Activated CD8-positive, alpha-beta T cell treated with anti-CD3 and anti-CD28 coated beads for 36 hours (primary cell): ENCODE data around the gene ACTN4. TPM values are rescaled to one million over a fixed set of nuclear protein-coding genes. Genes with fewer than 3 reads are reported as not detected.
A peak's percentile ranks its signal among the peaks of the same experiment; 100 is the strongest.

Source experiments
- ATAC-seq: fragments of 200-7000 bp; cut with Tn5 transposase; one replicate; pipeline ENCODE4 v1.10.0; 2021; ENCODE audit warnings: mild to moderate bottlenecking, moderate library complexity
- CTCF ChIA-PET: fragments of 350-600 bp; sonication (Branson Sonifier 250); formaldehyde crosslinking; loops from one replicate; lab custom pipeline; 2021; ENCODE audit warnings: antibody characterized with exemption; lab: Charles Lee
- POLR2A ChIA-PET: fragments of 350-600 bp; sonication (Branson Sonifier 250); formaldehyde crosslinking; loops from one replicate; lab custom pipeline; 2021; ENCODE audit warnings: antibody characterized with exemption; lab: Charles Lee
- DNase-seq: peaks from one replicate; pipeline ENCODE4 v3.0.0-alpha.2; 2020
- H3K27ac Mint-ChIP-seq: one replicate; pipeline ENCODE4 v1.8.0; 2021; ENCODE audit warnings: mild to moderate bottlenecking, mixed read lengths
- H3K27me3 Mint-ChIP-seq: one replicate; pipeline ENCODE4 v1.8.0; 2021; ENCODE audit warnings: mixed read lengths
- H3K36me3 Mint-ChIP-seq: one replicate; pipeline ENCODE4 v1.8.0; 2021; ENCODE audit warnings: low read depth, mixed read lengths
- H3K4me1 Mint-ChIP-seq: one replicate; pipeline ENCODE4 v1.8.0; 2021; ENCODE audit warnings: low read depth, mixed read lengths
- H3K4me3 Mint-ChIP-seq: one replicate; pipeline ENCODE4 v1.8.0; 2021; ENCODE audit warnings: mild to moderate bottlenecking, moderate library complexity, mixed read lengths
- H3K9me3 Mint-ChIP-seq: one replicate; pipeline ENCODE4 v1.8.0; 2021; ENCODE audit warnings: mixed read lengths
- intact Hi-C: fragments of 100-400 bp; cut with micrococcal nuclease; formaldehyde crosslinking; loops from one replicate; pipeline ENCODE4 v1.10.0; 2022
- total RNA-seq, 2 experiments: library from RNA; stranded (reverse); gene quantifications; one replicate each; pipeline ENCODE4 v1.2.3, GENCODE V29; 2021
- TF ChIP-seq, protein P1 (sequence below): fragments of 200-600 bp; IDR thresholded peaks from one replicate; pipeline ENCODE4 v1.8.0; 2022; ENCODE audit warnings: antibody characterized with exemption, mild to moderate bottlenecking

The ACTN4 gene
- total RNA-seq, 2 experiments from 2014 or later: 183 to 189 TPM

DNA sequence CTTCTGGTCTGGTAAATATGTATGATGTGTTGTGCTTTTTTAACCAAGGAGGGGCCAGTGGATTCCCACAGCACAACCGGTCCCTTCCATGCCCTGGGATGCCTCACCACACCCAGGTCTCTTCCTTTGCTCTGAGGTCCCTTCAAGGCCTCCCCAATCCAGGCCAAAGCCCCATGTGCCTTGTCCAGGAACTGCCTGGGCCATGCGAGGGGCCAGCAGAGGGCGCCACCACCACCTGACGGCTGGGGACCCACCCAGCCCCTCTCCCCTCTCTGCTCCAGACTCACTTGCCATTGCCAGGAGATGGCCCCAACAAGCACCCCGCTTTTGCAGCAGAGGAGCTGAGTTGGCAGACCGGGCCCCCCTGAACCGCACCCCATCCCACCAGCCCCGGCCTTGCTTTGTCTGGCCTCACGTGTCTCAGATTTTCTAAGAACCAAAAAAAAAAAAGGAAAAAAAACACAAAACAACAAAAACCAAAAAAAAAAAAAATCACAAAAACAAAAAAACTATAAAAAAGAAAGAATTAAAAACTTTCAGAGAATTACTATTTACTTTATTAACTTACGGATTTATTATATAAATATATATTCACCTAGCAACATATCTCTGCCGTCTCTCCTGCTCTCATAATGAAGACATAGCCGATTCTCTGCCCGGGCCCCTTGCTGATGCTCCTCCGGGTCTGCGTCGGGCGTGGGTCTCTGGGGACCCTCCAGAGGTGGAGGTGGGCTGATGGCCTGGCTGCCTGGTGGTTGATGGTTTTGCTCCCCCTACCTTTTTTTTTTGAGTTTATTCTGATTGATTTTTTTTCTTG is 82.4 kb downstream of the ACTN4 start:
- TF ChIP-seq, protein P1, sequence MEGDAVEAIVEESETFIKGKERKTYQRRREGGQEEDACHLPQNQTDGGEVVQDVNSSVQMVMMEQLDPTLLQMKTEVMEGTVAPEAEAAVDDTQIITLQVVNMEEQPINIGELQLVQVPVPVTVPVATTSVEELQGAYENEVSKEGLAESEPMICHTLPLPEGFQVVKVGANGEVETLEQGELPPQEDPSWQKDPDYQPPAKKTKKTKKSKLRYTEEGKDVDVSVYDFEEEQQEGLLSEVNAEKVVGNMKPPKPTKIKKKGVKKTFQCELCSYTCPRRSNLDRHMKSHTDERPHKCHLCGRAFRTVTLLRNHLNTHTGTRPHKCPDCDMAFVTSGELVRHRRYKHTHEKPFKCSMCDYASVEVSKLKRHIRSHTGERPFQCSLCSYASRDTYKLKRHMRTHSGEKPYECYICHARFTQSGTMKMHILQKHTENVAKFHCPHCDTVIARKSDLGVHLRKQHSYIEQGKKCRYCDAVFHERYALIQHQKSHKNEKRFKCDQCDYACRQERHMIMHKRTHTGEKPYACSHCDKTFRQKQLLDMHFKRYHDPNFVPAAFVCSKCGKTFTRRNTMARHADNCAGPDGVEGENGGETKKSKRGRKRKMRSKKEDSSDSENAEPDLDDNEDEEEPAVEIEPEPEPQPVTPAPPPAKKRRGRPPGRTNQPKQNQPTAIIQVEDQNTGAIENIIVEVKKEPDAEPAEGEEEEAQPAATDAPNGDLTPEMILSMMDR: peak; percentile 85
- H3K4me3 Mint-ChIP-seq: no peak overlapping the region
- H3K36me3 Mint-ChIP-seq: peaks cover 20% of the 10 kb centered on the region
- no peak overlapping the region for H3K27ac Mint-ChIP-seq
- ChIA-PET CTCF (interaction anchor here (0.6 to 1.5 kb wide), 5 partner anchors 10 to 120 kb away, joined by 3 to 4 read pairs (median 3); partner anchors contain the start of gene CAPN12), POLR2A (no interaction called here)
- peak; percentile 90 for DNase-seq
- intact Hi-C loops: loop anchor here (10.0 kb wide), 2 partner anchors 115 to 205 kb away; partner anchors contain the start of genes HNRNPL, MRPS12 and SARS2
- peak; percentile 66 for ATAC-seq
- H3K27me3 Mint-ChIP-seq: no peaks in the 10 kb centered on the region
- H3K4me1 Mint-ChIP-seq: peaks cover 30% of the 10 kb centered on the region
- H3K9me3 Mint-ChIP-seq: no peaks in the 10 kb centered on the region

DNA sequence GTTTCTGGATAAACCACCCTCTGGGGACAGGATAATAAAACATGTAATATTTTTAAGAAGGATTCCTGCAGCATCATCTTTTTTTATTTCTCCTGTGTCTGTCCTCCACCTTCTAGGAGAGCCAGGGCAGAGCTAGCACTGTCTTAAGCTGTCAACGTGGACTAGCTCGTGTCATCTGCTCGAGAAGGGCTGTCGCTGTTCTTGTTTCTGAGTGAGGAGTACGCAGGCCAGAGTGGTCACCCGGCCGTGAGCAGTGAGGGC is 83.0 kb downstream of the ACTN4 start:
- no peak for ATAC-seq
- ChIA-PET CTCF (interaction anchor here (0.6 to 1.5 kb wide), 5 partner anchors 9 to 119 kb away, joined by 3 to 4 read pairs (median 3); partner anchors contain the start of gene CAPN12), POLR2A (no interaction called here)
- Mint-ChIP-seq H3K9me3 (no peaks in the 10 kb centered on the region), H3K36me3 (peaks cover 18% of the 10 kb centered on the region), H3K4me1 (peaks cover 35% of the 10 kb centered on the region), H3K27ac (no peak overlapping the region), H3K4me3 (no peak overlapping the region), H3K27me3 (no peaks in the 10 kb centered on the region)
- DNase-seq: no peak
- intact Hi-C loops: loop anchor here (10.0 kb wide), 2 partner anchors 114 to 204 kb away; partner anchors contain the start of genes HNRNPL, MRPS12 and SARS2
- TF ChIP-seq, protein P1: no peak

DNA sequence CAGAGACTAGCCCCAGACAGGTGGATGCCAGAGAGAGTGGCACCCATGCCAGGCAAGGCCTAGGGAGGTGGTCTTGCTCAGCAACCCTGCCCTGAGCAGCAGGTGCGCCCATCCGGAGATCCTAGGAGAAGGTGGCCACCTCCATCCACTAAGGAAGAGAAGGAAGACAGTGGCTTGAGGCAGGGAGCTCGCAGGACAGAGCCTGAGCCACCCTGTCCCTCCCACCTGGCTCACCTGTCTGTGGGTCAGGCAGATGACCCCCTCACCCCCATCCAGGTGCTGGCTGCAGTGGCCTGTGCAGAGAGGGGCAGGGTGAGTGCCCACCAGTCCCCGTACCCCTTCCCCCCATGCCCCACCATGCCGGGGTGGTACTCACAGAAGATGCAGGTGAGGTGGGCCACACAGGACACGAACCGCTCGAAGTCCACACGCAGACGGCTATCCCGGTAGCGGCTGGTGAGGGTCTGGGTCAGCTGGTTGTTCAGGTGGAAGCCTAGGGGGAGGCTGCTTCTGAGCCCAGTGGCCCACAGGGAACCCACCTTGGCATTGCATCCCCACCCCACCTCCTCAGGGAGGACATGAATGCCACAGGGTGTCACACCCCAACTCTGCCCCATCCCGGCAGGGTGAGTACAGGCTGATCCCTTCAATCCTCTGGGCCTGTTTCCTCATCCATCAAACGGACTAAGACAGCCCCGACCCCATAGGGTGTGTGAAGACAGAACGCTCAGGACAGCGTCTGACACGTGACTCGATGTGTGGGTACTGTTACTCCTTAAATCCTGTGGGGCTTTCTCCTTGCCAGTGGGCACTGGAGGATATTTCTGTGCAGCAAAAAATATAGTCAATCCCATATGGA is 83.5 kb downstream of the ACTN4 start:
- H3K4me3 Mint-ChIP-seq: no peak overlapping the region
- H3K9me3 Mint-ChIP-seq: no peaks in the 10 kb centered on the region
- no peaks in the 10 kb centered on the region for H3K27me3 Mint-ChIP-seq
- intact Hi-C loops: loop anchor here (10.0 kb wide), 2 partner anchors 114 to 204 kb away; partner anchors contain the start of genes HNRNPL, MRPS12 and SARS2
- ChIA-PET POLR2A (no interaction called here), CTCF (interaction anchor here (1.1 to 1.5 kb wide), 3 partner anchors 14 to 75 kb away, joined by 3 to 4 read pairs (median 3); partner anchors contain the start of gene CAPN12)
- DNase-seq (no peak), ATAC-seq (no peak)
- TF ChIP-seq, protein P1: no peak
- peaks cover 36% of the 10 kb centered on the region for H3K4me1 Mint-ChIP-seq
- H3K36me3 Mint-ChIP-seq: peaks cover 18% of the 10 kb centered on the region
- H3K27ac Mint-ChIP-seq: no peak overlapping the region

DNA sequence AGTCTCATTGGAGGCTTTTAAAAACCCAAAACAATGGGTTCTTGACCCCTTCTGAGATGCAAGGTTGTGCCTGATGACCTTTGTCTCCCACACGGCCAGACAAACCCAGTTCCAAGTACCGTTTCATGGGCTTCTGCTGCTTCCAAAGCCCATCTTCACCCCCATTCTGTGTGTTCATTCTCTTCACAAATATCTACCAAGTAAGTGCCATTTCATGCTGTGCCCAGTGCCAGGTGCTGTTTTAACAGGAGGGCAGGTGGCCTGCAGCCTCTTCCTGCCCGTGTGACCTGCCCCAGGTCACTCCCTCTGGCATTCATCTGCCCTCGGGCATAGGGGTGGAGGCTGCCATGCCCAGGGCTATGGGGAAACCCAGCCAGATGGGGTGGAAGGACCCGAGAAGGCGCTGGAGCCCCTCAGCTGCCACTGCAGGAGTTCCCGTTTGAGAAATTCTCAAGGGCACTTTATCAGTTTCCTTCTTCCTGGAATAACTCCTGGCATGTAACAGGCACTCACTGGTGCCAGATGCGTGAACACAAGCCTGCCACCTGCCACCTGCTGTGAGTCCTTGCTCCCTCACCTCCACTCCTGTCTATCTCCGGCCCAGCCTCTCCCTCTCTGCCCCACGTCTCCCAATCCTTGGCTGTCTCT is 84.3 kb downstream of the ACTN4 start:
- Mint-ChIP-seq H3K27me3 (no peaks in the 10 kb centered on the region), H3K9me3 (no peaks in the 10 kb centered on the region), H3K36me3 (peaks cover 10% of the 10 kb centered on the region), H3K4me1 (peaks cover 33% of the 10 kb centered on the region), H3K27ac (peak overlapping the region; percentile 18), H3K4me3 (no peak overlapping the region)
- no peak for ATAC-seq
- DNase-seq: no peak
- intact Hi-C loops: loop anchor here (10.0 kb wide), 2 partner anchors 113 to 203 kb away; partner anchors contain the start of genes HNRNPL, MRPS12 and SARS2
- CTCF ChIA-PET: no interaction called here
- TF ChIP-seq, protein P1: no peak
- POLR2A ChIA-PET: no interaction called here
